Thymus (tissue), 11 donors: Measurements from ENCODE around the gene MAST3. TPM values are rescaled to one million over a fixed set of nuclear protein-coding genes. Genes with fewer than 3 reads are reported as not detected.
A peak's percentile ranks its signal among the peaks of the same experiment; 100 is the strongest.
"Not testable (repeated sequence)": the region's sequence is repeated elsewhere in the genome, so short reads cannot be mapped to it uniquely, and the experiment has no call there.

ENCODE experiments used
- DNase-seq, 9 donors: peaks; one replicate each; pipeline ENCODE4 v3.0.0-alpha.2; 2013; ENCODE audit warnings: low spot score in 9 of 9, low read depth in 6 of 9, missing footprints in 1 of 9
- H3K27ac ChIP-seq, 2 donors: one replicate each; pipeline ENCODE4 v1.5.1; 2013; ENCODE audit warnings: control low read depth in 1 of 2, low read depth in 1 of 2, low read length in 1 of 2, mild to moderate bottlenecking in 1 of 2, moderate library complexity in 1 of 2
- H3K27me3 ChIP-seq, 2 donors: one replicate each; pipeline ENCODE4 v1.5.1; 2013; ENCODE audit warnings: low read length in 1 of 2; ENCODE audit not compliant: control insufficient read depth in 2 of 2, insufficient read depth in 1 of 2
- H3K36me3 ChIP-seq, 2 donors: one replicate each; pipeline ENCODE4 v1.5.1; 2013; ENCODE audit warnings: low read length in 1 of 2, mild to moderate bottlenecking in 1 of 2, moderate library complexity in 1 of 2; ENCODE audit not compliant: control insufficient read depth in 2 of 2, insufficient read depth in 2 of 2
- H3K4me1 ChIP-seq, 2 donors: one replicate each; pipeline ENCODE4 v1.5.1; 2013; ENCODE audit warnings: low read length in 2 of 2; ENCODE audit not compliant: control insufficient read depth in 2 of 2, insufficient read depth in 2 of 2
- H3K4me3 ChIP-seq, 2 donors: one replicate each; pipeline ENCODE4 v1.5.1; 2013; ENCODE audit warnings: low read length in 2 of 2, control low read depth in 1 of 2, mild to moderate bottlenecking in 1 of 2
- H3K9me3 ChIP-seq, 2 donors: one replicate each; pipeline ENCODE4 v1.5.1; 2013; ENCODE audit warnings: low read length in 1 of 2, mild to moderate bottlenecking in 1 of 2; ENCODE audit not compliant: control insufficient read depth in 2 of 2, insufficient read depth in 1 of 2
- WGBS: extraction: QIAGEN DNeasy Blood & Tissue Kit; methylation state at CpG from one replicate; pipeline ENCODE4 v1.1.7; 2013; 5-methylcytosine and 5-hydroxymethylcytosine counted together
- polyA plus RNA-seq: library from polyadenylated mRNA; stranded (reverse); fragments of 200-250 nt; gene quantifications from one replicate; pipeline ENCODE4 v1.2.3, GENCODE V29; 2013
- total RNA-seq: library from RNA; stranded (reverse); fragments of 120-200 nt; gene quantifications from one replicate; pipeline ENCODE4 v1.2.4, GENCODE V29; 2013
- donor health status: healthy.

The MAST3 gene
- total and polyA plus RNA-seq, 2 donors, result 2.0 to 8.9 TPM

DNA sequence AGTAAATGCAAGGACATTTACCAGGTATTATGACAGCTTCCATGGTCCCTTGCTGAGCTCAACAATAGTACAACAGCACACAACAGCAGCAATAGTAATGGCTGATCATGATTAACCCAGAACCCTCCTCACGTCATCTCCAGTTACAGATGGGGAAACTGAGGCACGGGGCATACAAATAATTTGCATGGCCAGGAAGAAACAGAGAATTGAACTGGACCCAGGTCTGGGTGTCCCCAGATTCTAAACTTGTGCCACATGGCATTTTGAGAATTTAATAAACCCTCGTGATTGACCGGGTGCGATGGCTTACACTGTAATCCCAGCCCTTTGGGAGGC, 7.2 kb downstream of the MAST3 start:
- WGBS, result 81% methylated on average over 5 of the region's 5 CpGs
- H3K36me3 ChIP-seq, result no peaks in the 10 kb centered on the region
- no peak for DNase-seq
- peaks cover 7 to 40% of the 10 kb centered on the region in 2 donors for H3K4me1 ChIP-seq
- H3K27me3 ChIP-seq, result peaks cover 0 to 10% of the 10 kb centered on the region in 2 donors
- no peaks in the 10 kb centered on the region for H3K9me3 ChIP-seq
- peak overlapping the region; percentile 25 to 37 for H3K4me3 ChIP-seq
- peak overlapping the region in 1 of 2 donors; percentile 6 for H3K27ac ChIP-seq

DNA sequence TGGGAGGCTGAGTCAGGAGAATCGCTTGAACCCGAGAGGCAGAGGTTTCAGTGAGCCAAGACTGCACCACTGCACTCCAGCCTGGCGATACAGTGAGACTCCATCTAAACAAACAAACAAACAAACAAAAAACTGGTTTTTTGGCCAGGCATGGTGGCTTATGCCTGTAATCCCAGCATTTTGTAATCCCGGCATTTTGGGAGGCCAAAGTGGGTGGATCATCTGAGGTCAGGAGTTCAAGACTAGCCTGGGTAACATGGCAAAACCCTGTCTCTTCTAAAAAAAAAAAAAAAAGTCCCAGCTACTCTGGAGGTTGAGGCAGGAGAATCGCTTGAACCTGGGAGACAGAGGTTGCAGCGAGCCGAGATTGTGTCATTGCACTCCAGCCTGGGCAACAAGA, 7.7 kb downstream of the MAST3 start:
- H3K4me3 ChIP-seq, H3K36me3 ChIP-seq, H3K27ac ChIP-seq, DNase-seq, H3K9me3 ChIP-seq: not testable (repeated sequence)
- peaks cover 10 to 42% of the 10 kb centered on the region in 2 donors for H3K4me1 ChIP-seq
- peaks cover 3 to 12% of the 10 kb centered on the region in 2 donors for H3K27me3 ChIP-seq
- WGBS, result 95% methylated on average over 7 of the region's 7 CpGs

DNA sequence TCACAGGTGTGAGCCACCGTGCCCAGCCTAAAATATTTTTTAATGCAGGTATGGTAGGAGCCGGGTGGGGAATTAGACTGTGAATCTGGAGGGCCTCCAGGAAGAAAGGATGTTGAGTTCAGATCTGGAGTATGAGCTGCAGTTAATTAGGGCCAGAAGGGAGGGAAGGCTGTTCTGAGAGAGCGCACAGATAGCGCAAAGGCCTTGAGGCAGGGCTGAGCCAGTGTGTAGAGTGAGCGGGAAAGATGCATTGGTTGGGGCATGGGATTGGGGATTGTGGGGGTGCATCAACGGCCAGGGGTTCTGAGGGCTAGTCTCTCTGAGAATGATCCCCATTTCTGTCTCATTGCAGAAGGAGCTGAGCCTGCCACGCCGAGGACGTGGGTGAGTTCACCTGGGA, 9.7 kb downstream of the MAST3 start:
- WGBS, result 96% methylated on average over 9 of the region's 9 CpGs
- Histone ChIP-seq H3K4me1 (peaks cover 14 to 48% of the 10 kb centered on the region in 2 donors), H3K27ac (no peak overlapping the region)

DNA sequence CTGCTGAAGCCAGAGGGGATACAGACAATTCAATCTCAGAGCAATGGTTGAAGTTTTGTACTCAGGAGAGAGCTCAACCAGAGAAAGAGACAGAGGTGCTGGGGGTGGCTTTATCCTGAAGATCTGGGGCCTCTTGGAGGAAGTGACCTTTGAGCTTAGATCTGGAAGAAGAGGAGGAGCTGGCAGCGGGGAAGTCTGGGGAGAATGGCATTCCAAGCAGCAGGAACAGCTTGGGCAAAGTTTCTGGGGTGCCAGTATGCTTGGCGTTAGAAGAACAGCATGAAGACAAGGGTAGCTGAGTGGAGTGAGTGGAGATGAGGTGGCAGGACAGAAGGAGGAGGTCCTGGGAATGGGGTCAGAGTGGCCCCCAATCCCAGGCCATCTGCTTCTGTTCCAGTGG, 11.3 kb downstream of the MAST3 start:
- DNase-seq, result no peak
- Histone ChIP-seq H3K4me1 (peaks cover 14 to 48% of the 10 kb centered on the region in 2 donors), H3K27me3 (peaks cover 3 to 16% of the 10 kb centered on the region in 2 donors), H3K4me3 (no peak overlapping the region), H3K36me3 (no peaks in the 10 kb centered on the region), H3K27ac (no peak overlapping the region), H3K9me3 (peaks cover 0 to 4% of the 10 kb centered on the region in 2 donors)
- 97% methylated on average over 2 of the region's 2 CpGs for WGBS

More for the DNA sequence above, 9.7 kb downstream of the MAST3 start:
- H3K36me3 ChIP-seq, result no peaks in the 10 kb centered on the region
- H3K27me3 ChIP-seq, result peaks cover 3 to 16% of the 10 kb centered on the region in 2 donors
- peaks cover 0 to 4% of the 10 kb centered on the region in 2 donors for H3K9me3 ChIP-seq
- no peak overlapping the region for H3K4me3 ChIP-seq
- no peak for DNase-seq

DNA sequence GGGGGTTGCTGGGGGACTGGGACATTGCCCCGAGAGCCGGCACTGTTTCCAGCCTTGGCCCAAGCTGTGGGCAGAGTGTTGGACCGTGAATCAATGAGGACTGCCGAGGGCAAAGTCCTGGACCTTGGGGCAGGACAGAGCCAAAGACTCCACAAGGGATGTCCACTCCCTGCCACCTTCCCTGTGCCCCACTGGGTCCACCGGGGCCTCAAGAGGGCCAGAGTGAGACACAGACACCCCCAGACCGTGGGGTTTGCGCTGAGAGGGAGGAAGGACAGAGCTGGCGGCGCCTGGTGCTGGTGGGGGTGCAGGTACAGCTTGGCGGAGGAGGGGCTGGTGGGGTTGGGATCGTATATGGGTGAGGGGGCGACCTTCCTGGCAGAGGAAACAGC, 11.8 kb downstream of the MAST3 start:
- peak overlapping the region in 1 of 2 donors; percentile 9 for H3K27ac ChIP-seq
- no peak for DNase-seq
- H3K4me1 ChIP-seq, result peaks cover 12 to 44% of the 10 kb centered on the region in 2 donors
- peak overlapping the region; percentile 28 to 69 for H3K4me3 ChIP-seq
- H3K36me3 ChIP-seq, result no peaks in the 10 kb centered on the region
- peaks cover 3 to 16% of the 10 kb centered on the region in 2 donors for H3K27me3 ChIP-seq
- WGBS, result 71% methylated on average over 12 of the region's 12 CpGs
- peaks cover 0 to 4% of the 10 kb centered on the region in 2 donors for H3K9me3 ChIP-seq

DNA sequence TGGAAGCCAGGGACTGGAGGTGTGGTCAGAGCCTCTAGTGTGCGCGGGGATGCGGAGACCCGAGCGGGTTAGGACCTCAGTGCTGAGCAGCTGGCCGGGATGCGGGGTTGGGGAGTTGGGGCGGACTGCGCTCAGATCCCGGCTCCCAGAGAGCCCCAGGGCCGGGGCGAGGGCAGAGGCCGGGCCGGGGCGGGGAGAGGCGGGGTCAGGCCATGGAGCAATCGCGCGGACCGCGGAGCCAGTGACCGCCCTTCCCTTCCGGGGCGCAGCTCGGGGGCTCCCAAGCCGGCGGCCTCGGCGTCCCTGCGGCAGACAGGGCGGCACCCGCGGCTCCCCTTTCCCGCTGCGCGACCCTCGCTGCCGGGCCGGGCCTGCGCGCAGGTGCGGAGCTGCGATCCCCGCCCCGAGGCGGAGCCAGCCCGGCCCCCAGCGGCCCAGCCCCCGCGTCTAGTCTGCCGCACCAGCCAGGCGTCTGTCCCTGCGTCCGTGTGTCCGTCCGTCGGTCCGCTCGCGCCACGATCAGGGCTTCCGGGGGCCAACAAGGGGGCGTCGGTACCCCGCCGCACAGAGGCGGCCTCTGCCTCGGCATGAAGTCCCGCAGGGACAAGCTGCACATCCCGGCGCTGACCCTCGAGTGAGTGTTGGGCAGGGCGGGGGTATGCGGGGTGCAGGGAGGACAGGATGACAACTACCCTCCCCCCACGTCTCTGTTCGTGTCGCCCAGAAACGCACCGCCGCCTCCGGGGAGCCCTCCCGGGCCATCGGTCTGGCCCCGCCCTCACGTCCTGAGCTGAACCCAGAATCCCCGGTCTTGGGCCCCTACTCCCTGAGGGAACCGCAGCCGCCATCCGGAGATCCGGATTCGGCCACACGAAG, 12.4 kb downstream of the MAST3 start:
- H3K4me1 ChIP-seq, result peaks cover 12 to 38% of the 10 kb centered on the region in 2 donors
- H3K9me3 ChIP-seq, result peaks cover 0 to 4% of the 10 kb centered on the region in 2 donors
- DNase-seq, result peak in 2 of 9 donors; percentile 53 to 67
- WGBS, result 2% methylated on average over 92 of the region's 92 CpGs
- H3K4me3 ChIP-seq, result peak overlapping the region; percentile 51 to 69
- H3K27me3 ChIP-seq, result peaks cover 3 to 16% of the 10 kb centered on the region in 2 donors
- no peaks in the 10 kb centered on the region for H3K36me3 ChIP-seq
- H3K27ac ChIP-seq, result peak overlapping the region in 1 of 2 donors; percentile 26

DNA sequence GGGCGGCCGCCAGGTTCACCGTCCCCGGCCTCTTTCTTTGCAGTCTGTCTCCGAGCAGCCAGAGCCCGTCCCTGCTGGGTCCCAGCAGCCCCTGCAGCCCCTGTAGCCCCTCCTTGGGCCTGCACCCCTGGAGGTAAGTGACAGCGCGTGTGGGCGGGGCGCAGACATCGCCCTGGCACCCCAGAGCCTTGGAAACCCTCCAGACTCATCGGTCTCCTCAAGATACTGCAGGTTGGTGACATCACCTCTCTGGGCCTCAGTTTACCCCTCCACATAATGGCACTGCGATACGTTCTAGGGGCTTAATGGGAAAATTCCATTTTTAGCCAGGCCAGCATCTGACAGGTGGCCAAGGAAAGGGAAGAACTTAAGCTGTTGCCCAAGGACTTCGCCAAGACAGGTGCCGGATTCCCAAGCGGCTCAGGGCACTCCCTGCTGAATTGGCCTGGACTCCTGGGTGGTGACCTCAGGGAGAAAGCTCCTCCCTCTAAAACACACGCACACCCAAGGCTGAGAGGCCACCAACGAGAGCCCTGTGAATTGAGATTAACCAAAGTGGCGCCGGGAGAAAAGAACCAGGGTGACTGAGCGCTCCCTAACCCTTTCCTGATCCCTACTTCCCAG, 13.1 kb downstream of the MAST3 start:
- peaks cover 0 to 4% of the 10 kb centered on the region in 2 donors for H3K9me3 ChIP-seq
- H3K27me3 ChIP-seq, result peaks cover 3 to 16% of the 10 kb centered on the region in 2 donors
- peak overlapping the region; percentile 51 to 69 for H3K4me3 ChIP-seq
- 63% methylated on average over 22 of the region's 22 CpGs for WGBS
- H3K27ac ChIP-seq, result no peak overlapping the region
- H3K4me1 ChIP-seq, result peaks cover 12 to 38% of the 10 kb centered on the region in 2 donors
- peak in 1 of 9 donors; percentile 11 for DNase-seq
- no peaks in the 10 kb centered on the region for H3K36me3 ChIP-seq

DNA sequence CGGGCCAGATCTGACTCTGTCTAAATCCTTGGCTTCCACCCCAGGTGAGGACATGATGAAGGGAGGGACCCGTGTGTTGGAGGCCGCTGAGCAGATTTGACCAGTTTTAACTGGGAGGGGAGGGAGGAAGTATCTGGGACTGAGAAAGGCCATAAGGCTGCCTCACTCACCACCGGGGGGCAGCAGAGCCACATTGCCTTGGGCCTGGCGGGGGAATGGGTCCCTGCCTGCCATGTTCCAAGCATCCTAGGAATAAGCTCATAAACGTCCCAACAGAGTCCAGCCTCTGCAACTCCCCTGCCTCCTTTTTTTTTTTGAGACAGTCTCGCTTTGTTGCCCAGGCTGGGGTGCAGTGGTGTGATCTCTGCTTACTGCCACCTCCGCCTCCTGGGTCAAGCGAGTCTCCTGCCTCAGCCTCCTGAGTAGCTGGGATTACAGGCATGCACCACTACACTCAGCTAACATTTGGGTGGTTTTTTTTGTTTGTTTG, 15.5 kb downstream of the MAST3 start:
- DNase-seq, result peak in 3 of 9 donors; percentile 71 to 83 (median 80)
- Histone ChIP-seq H3K9me3 (peaks cover 0 to 4% of the 10 kb centered on the region in 2 donors), H3K36me3 (no peaks in the 10 kb centered on the region), H3K27me3 (peaks cover 3 to 16% of the 10 kb centered on the region in 2 donors), H3K27ac (no peak overlapping the region), H3K4me3 (no peak overlapping the region), H3K4me1 (peaks cover 17 to 37% of the 10 kb centered on the region in 2 donors)
- 50% methylated on average over 9 of the region's 9 CpGs for WGBS

DNA sequence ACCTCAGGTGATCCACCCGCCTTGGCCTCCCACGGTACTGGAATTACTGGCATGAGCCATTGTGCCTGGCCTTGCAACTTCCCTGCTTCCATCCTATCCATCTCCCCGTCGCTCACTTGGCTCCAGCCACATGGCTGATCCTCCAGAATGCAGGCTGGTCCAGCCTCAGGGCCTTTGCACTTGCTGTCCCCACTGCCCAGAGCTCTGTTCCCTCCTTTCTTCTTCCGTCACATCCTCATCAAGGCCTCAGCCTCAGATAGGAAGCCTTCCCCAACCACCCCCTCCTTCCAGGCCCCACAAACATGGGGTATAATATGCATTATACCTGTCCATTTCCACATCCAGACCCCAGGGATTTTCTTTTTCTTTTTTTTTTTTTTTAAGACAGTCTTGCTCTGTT, 16.2 kb downstream of the MAST3 start:
- peaks cover 20 to 39% of the 10 kb centered on the region in 2 donors for H3K4me1 ChIP-seq
- peaks cover 3 to 16% of the 10 kb centered on the region in 2 donors for H3K27me3 ChIP-seq
- 98% methylated on average over 5 of the region's 5 CpGs for WGBS
- H3K4me3 ChIP-seq, result no peak overlapping the region
- no peak overlapping the region for H3K27ac ChIP-seq
- DNase-seq, result no peak
- H3K9me3 ChIP-seq, result peaks cover 0 to 4% of the 10 kb centered on the region in 2 donors
- H3K36me3 ChIP-seq, result no peaks in the 10 kb centered on the region
